GM12892 (cell line): ENCODE data around the gene ARL6IP4.

Experiments
- DNase-seq: peaks from one replicate; pipeline ENCODE4 v3.0.0; 2011; ENCODE audit not compliant: insufficient read length
- FAIRE-seq: peaks from 2 replicates; lab custom pipeline; 2011; peaks lifted over from hg19 to GRCh38; lab: Jason Lieb, UNC
- POLR2A ChIP-seq: IDR thresholded peaks from 2 replicates; pipeline ENCODE4 v1.6.1; 2011; ENCODE audit warnings: low read depth, low read length, control low read depth
- POLR2AphosphoS5 ChIP-seq: IDR thresholded peaks from 2 replicates; pipeline ENCODE4 v1.6.1; 2011; ENCODE audit warnings: low read depth, low read length, control low read depth
- TAF1 ChIP-seq: IDR thresholded peaks from 2 replicates; pipeline ENCODE4 v1.6.1; 2011; ENCODE audit warnings: low read depth, mild to moderate bottlenecking, control low read depth, low read length, borderline replicate concordance

Gene ARL6IP4

GRCh38 chr12:122960193-122960569 is 20.3 kb upstream of the ARL6IP4 start:
- FAIRE-seq = no peak
- no peak for TF ChIP-seq POLR2A
- no peak for TF ChIP-seq POLR2AphosphoS5
- TF ChIP-seq TAF1 = no peak
- no peak for DNase-seq

- no peak for FAIRE-seq
- TF ChIP-seq POLR2A (no peak), POLR2AphosphoS5 (no peak), TAF1 (no peak)
- DNase-seq = no peak
These were observed 18.8 kb upstream of the ARL6IP4 start for GRCh38 chr12:122961531-122962329.

GRCh38 chr12:122963941-122964265 is 16.6 kb upstream of the ARL6IP4 start:
- FAIRE-seq (no peak), DNase-seq (no peak)
- TF ChIP-seq TAF1 (no peak), POLR2A (no peak), POLR2AphosphoS5 (no peak)

- no peak for DNase-seq
- TF ChIP-seq TAF1 (no peak), POLR2A (no peak), POLR2AphosphoS5 (no peak)
- no peak for FAIRE-seq
These were observed 15.8 kb upstream of the ARL6IP4 start for GRCh38 chr12:122964439-122965257.

- DNase-seq (no peak), FAIRE-seq (no peak)
- TF ChIP-seq POLR2AphosphoS5 (no peak), POLR2A (no peak), TAF1 (no peak)
These were observed 15.1 kb upstream of the ARL6IP4 start for GRCh38 chr12:122965321-122965751.

GRCh38 chr12:122965851-122966742 is 14.4 kb upstream of the ARL6IP4 start, which contains the start of gene ABCB9:
TSS of gene ABCB9 (minus strand) at chr12:122966463. CDS start at chr12:122960235, 6,228 bp downstream.
- FAIRE-seq (peak; percentile 98), DNase-seq (peak; percentile 97)
- TF ChIP-seq POLR2AphosphoS5 (no peak), POLR2A (no peak), TAF1 (no peak)

- no peak for FAIRE-seq
These were observed 13.5 kb upstream of the ARL6IP4 start for GRCh38 chr12:122966743-122967550.

GRCh38 chr12:122968104-122968503 is 12.4 kb upstream of the ARL6IP4 start:
- TF ChIP-seq POLR2A = no peak
- TF ChIP-seq POLR2AphosphoS5 = no peak
- TF ChIP-seq TAF1 = no peak
- no peak for FAIRE-seq
- no peak for DNase-seq

More at GRCh38 chr12:122966743-122967550, 13.5 kb upstream of the ARL6IP4 start:
- TF ChIP-seq POLR2AphosphoS5 = no peak
- TF ChIP-seq POLR2A = no peak
- TF ChIP-seq TAF1 = no peak
- DNase-seq = no peak

- FAIRE-seq = no peak
- TF ChIP-seq POLR2AphosphoS5 = no peak
- TF ChIP-seq TAF1 = no peak
- TF ChIP-seq POLR2A = no peak
- DNase-seq = no peak
These were observed 10.8 kb upstream of the ARL6IP4 start for GRCh38 chr12:122969676-122970075.
